Activated naive CD8-positive, alpha-beta T cell treated with anti-CD3 and anti-CD28 coated beads for 36 hours (primary cell): Measurements from ENCODE around the gene TRIM67. TPM values are rescaled to one million over a fixed set of nuclear protein-coding genes. Genes with fewer than 3 reads are reported as not detected.
"Not testable (repeated sequence)": the region's sequence is repeated elsewhere in the genome, so short reads cannot be mapped to it uniquely, and the experiment has no call there.

Experiments used
- DNase-seq: peaks from one replicate; pipeline ENCODE4 v3.0.0; 2021
- H3K27ac Mint-ChIP-seq: one replicate; pipeline ENCODE4 v1.8.0; 2022; ENCODE audit warnings: mild to moderate bottlenecking, moderate library complexity, mixed read lengths
- H3K27me3 Mint-ChIP-seq: one replicate; pipeline ENCODE4 v1.8.0; 2022; ENCODE audit warnings: mild to moderate bottlenecking, mixed read lengths
- H3K36me3 Mint-ChIP-seq: one replicate; pipeline ENCODE4 v1.8.0; 2021; ENCODE audit warnings: mild to moderate bottlenecking, mixed read lengths
- H3K4me1 Mint-ChIP-seq: one replicate; pipeline ENCODE4 v1.8.0; 2021; ENCODE audit warnings: mixed read lengths
- H3K4me3 Mint-ChIP-seq: one replicate; pipeline ENCODE4 v1.8.0; 2022; ENCODE audit warnings: mild to moderate bottlenecking, moderate library complexity, mixed read lengths
- H3K9me3 Mint-ChIP-seq: one replicate; pipeline ENCODE4 v1.8.0; 2022; ENCODE audit warnings: mixed read lengths
- total RNA-seq, 2 experiments: library from RNA; stranded (reverse); gene quantifications; one replicate each; pipeline ENCODE4 v1.2.3, GENCODE V29; 2021

Gene TRIM67
- total RNA-seq = not detected

- no peak within 1 kb of the TSS for H3K27ac Mint-ChIP-seq
- H3K4me3 Mint-ChIP-seq = no peak within 1 kb of the TSS
- no peaks in the 10 kb centered on the region for H3K9me3 Mint-ChIP-seq
- DNase-seq = no peak
- H3K27me3 Mint-ChIP-seq = peaks cover 85% of the 10 kb centered on the region
- H3K4me1 Mint-ChIP-seq = peaks cover 8% of the 10 kb centered on the region
- H3K36me3 Mint-ChIP-seq = no peaks in the 10 kb centered on the region
Observed at GRCh38 chr1:231161667-231162296, at the start of gene TRIM67. TRIM67 (plus strand) TSS chr1:231162058; CDS start chr1:231162970, 912 bp downstream.

- Mint-ChIP-seq H3K36me3 (no peaks in the 10 kb centered on the region), H3K4me1 (no peaks in the 10 kb centered on the region), H3K9me3 (peaks cover 6% of the 10 kb centered on the region), H3K4me3 (no peak overlapping the region), H3K27ac (no peak overlapping the region), H3K27me3 (peaks cover 35% of the 10 kb centered on the region)
- no peak for DNase-seq
Observed at GRCh38 chr1:231116738-231117137, 45.1 kb upstream of the TRIM67 start.

GRCh38 chr1:231118704-231119453 lies 43.0 kb upstream of the TRIM67 start:
- H3K4me1 Mint-ChIP-seq = no peaks in the 10 kb centered on the region
- no peak for DNase-seq
- H3K4me3 Mint-ChIP-seq = no peak overlapping the region
- H3K27ac Mint-ChIP-seq = no peak overlapping the region
- H3K36me3 Mint-ChIP-seq = no peaks in the 10 kb centered on the region
- peaks cover 21% of the 10 kb centered on the region for H3K27me3 Mint-ChIP-seq
- peaks cover 4% of the 10 kb centered on the region for H3K9me3 Mint-ChIP-seq

GRCh38 chr1:231121533-231121932 lies 40.3 kb upstream of the TRIM67 start:
- Mint-ChIP-seq H3K27me3 (peaks cover 15% of the 10 kb centered on the region), H3K4me3 (no peak overlapping the region), H3K27ac (no peak overlapping the region), H3K36me3 (no peaks in the 10 kb centered on the region), H3K4me1 (no peaks in the 10 kb centered on the region), H3K9me3 (peaks cover 4% of the 10 kb centered on the region)
- DNase-seq = no peak

GRCh38 chr1:231122143-231122542 lies 39.7 kb upstream of the TRIM67 start:
- Mint-ChIP-seq H3K36me3 (no peaks in the 10 kb centered on the region), H3K4me3 (no peak overlapping the region), H3K4me1 (no peaks in the 10 kb centered on the region), H3K9me3 (peaks cover 4% of the 10 kb centered on the region), H3K27me3 (peaks cover 11% of the 10 kb centered on the region), H3K27ac (no peak overlapping the region)
- DNase-seq = no peak

- no peaks in the 10 kb centered on the region for H3K4me1 Mint-ChIP-seq
- no peaks in the 10 kb centered on the region for H3K36me3 Mint-ChIP-seq
- peaks cover 7% of the 10 kb centered on the region for H3K27me3 Mint-ChIP-seq
- H3K27ac Mint-ChIP-seq = no peak overlapping the region
- H3K4me3 Mint-ChIP-seq = no peak overlapping the region
- H3K9me3 Mint-ChIP-seq = no peaks in the 10 kb centered on the region
- no peak for DNase-seq
Observed at GRCh38 chr1:231124746-231125145, 37.1 kb upstream of the TRIM67 start.

DNA sequence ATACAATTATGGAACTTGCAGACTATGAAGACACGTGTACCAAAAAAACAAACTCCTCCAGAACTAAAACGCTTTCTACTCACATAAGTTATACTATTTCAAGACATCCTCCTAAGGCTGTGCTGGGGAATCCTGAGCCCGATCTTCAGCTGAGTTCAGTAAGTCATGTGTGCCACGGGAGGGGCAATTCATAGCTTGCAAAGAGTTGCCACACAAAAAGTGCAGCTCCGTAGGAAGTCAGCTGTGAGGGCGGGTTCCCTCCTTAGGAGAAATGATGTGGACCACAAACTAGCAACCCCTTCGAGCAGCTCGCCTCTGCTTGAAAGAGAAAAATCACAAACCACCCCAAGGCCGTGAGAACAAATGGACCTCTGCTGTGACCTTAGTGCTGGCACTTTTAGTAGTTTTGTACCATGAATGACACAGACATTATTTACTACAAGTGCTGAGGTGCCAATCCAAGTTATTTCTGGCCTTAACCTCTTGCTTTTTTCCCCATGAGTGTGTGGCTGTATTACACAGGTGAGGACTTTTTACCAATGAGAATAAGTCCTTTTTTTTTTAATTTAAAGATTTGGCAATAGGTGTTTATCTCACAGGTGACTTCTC lies 35.8 kb upstream of the TRIM67 start:
- Mint-ChIP-seq H3K27ac (no peak overlapping the region), H3K36me3 (no peaks in the 10 kb centered on the region), H3K27me3 (peaks cover 4% of the 10 kb centered on the region), H3K9me3 (no peaks in the 10 kb centered on the region), H3K4me3 (no peak overlapping the region), H3K4me1 (no peaks in the 10 kb centered on the region)
- no peak for DNase-seq

DNA sequence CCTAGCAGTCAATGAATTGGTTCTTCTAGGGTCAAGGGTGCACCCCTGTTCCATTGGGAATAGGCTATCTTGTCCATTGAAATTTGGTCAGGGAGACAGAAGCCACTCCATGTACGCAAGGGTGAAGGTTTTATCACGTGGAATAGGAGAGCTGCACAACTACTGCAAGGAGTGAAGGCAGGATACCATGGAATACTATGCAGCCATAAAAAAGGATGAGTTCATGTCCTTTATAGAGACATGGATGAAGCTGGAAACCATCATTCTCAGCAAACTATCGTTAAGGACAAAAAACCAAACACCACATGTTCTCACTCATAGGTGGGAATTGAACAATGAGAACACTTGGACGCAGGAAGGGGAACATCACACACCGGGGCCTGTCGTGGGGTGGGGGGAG lies 34.8 kb upstream of the TRIM67 start:
- H3K36me3 Mint-ChIP-seq, H3K9me3 Mint-ChIP-seq, DNase-seq, H3K4me3 Mint-ChIP-seq, H3K4me1 Mint-ChIP-seq, H3K27me3 Mint-ChIP-seq, H3K27ac Mint-ChIP-seq: not testable (repeated sequence)

- not testable (repeated sequence) for H3K27me3 Mint-ChIP-seq, H3K9me3 Mint-ChIP-seq, H3K36me3 Mint-ChIP-seq, H3K27ac Mint-ChIP-seq, DNase-seq, H3K4me3 Mint-ChIP-seq, H3K4me1 Mint-ChIP-seq
Observed at GRCh38 chr1:231128471-231128870, 33.4 kb upstream of the TRIM67 start.

GRCh38 chr1:231130544-231130943 lies 31.3 kb upstream of the TRIM67 start:
- no peak overlapping the region for H3K27ac Mint-ChIP-seq
- H3K4me1 Mint-ChIP-seq = no peaks in the 10 kb centered on the region
- no peak overlapping the region for H3K4me3 Mint-ChIP-seq
- no peaks in the 10 kb centered on the region for H3K36me3 Mint-ChIP-seq
- H3K9me3 Mint-ChIP-seq = no peaks in the 10 kb centered on the region
- no peaks in the 10 kb centered on the region for H3K27me3 Mint-ChIP-seq
- no peak for DNase-seq

DNA sequence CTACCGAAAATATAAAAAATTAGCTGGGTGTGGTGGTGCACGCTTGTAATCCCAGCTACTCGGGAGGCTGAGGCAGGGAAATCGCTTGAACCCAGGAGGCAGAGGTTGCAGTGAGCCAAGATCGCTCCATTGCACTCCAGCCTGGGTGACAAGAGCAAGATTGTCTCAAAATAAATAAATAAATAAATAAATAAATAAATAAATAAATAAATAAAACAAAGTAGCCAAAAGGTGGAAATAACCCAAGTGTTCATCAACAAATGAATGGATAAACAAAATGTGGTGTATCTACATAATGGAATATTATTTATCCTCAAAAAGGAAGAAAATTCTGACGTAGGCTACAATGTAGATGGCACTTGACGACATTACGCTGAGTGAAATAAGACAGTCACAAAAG lies 29.3 kb upstream of the TRIM67 start:
- H3K27me3 Mint-ChIP-seq, H3K9me3 Mint-ChIP-seq, H3K36me3 Mint-ChIP-seq, DNase-seq, H3K27ac Mint-ChIP-seq, H3K4me1 Mint-ChIP-seq, H3K4me3 Mint-ChIP-seq: not testable (repeated sequence)

DNA sequence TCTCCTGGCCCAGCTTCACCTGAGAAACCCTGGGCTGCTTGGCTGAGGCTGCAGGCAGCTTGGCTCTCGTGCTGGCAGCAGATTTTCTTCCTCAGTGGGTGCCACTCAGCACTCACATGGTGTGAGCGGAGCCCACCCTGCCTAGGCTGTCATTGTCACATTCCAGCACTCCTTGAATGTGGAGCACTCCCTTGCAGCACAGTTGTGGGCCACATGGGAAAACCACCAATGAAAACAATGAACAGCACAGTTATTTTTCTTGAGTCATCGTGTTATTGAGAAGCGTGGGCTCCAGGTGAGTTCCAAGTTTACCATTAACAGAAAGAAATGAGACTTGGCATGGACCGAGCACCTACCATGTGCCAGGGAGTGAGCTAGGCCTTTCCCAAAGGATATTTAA lies 27.2 kb upstream of the TRIM67 start:
- H3K4me3 Mint-ChIP-seq = no peak overlapping the region
- H3K27ac Mint-ChIP-seq = no peak overlapping the region
- no peaks in the 10 kb centered on the region for H3K27me3 Mint-ChIP-seq
- peaks cover 6% of the 10 kb centered on the region for H3K4me1 Mint-ChIP-seq
- no peak for DNase-seq
- H3K36me3 Mint-ChIP-seq = no peaks in the 10 kb centered on the region
- H3K9me3 Mint-ChIP-seq = no peaks in the 10 kb centered on the region

DNA sequence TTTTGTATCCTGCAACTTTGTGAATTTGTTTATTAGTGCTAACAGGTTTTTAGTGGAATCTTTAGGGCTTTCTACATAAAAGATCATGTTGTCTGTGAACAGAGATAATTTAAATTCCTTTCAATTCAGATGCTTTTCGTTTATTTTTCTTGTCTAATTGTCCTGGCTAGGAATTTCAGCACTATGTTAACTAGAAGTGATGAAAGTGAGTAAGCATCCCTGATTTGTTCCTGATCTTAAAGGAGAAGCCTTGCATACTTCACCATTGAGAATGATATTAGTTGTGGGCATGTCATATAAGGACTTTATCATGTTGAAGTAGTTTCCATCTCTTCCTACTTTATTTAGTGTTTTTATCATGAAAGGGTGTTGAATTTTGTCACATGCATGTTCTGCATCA lies 23.6 kb upstream of the TRIM67 start:
- H3K36me3 Mint-ChIP-seq = peaks cover 2% of the 10 kb centered on the region

DNA sequence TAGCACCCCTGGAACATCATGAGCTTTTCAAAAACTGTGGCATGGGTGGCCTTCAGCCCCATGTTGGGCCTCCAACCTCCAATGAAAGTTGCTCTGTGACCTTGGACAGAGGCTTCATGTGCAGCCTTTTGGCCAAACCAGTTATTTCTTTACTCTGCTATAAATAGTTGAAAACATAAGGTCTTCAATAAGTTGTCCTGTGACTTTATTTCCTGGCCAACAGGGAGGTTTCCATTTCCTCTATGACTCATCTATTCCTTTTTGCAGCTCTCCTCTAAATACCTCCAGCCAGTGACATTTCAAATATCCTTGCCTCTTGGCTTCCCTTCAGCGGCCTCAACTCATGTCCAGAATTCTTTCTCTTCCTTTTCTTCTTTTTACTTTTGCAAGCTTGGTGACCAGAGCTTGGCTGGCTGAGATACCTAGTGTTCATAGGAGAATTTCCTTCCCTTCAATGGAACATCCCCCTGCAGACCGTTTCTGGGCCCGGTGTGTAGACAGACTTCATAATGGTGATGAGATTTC lies 22.7 kb upstream of the TRIM67 start:
- Mint-ChIP-seq H3K27me3 (peaks cover 32% of the 10 kb centered on the region), H3K9me3 (peaks cover 4% of the 10 kb centered on the region), H3K4me1 (peaks cover 6% of the 10 kb centered on the region), H3K27ac (no peak overlapping the region), H3K4me3 (no peak overlapping the region), H3K36me3 (peaks cover 2% of the 10 kb centered on the region)
- no peak for DNase-seq

More for the DNA sequence above, 23.6 kb upstream of the TRIM67 start:
- H3K27ac Mint-ChIP-seq = no peak overlapping the region
- peaks cover 25% of the 10 kb centered on the region for H3K27me3 Mint-ChIP-seq
- DNase-seq = no peak
- H3K4me3 Mint-ChIP-seq = no peak overlapping the region
- H3K9me3 Mint-ChIP-seq = no peaks in the 10 kb centered on the region
- peaks cover 6% of the 10 kb centered on the region for H3K4me1 Mint-ChIP-seq
